Retinal pigment epithelial cell (primary cell): ENCODE results near the gene AGAP1.

Source experiments
- DNase-seq: peaks from one replicate; pipeline ENCODE4 v3.0.0-alpha.2; 2010; ENCODE audit warnings: low read depth
- H3K4me3 ChIP-seq: 2 replicates; pipeline ENCODE4 v1.5.1; 2011; ENCODE audit warnings: mild to moderate bottlenecking, low read length, control low read depth, moderate library complexity
- CTCF ChIP-seq: conservative IDR thresholded peaks from 2 replicates; pipeline ENCODE4 v1.5.1; 2011; ENCODE audit warnings: low read depth, low read length, control low read depth, inconsistent platforms

AGAP1 gene

GRCh38 chr2:235623752-235624151, 129.9 kb downstream of the AGAP1 start:
- DNase-seq = no peak
- H3K4me3 ChIP-seq = no peak overlapping the region
- TF ChIP-seq CTCF = no peak

GRCh38 chr2:235626658-235627057, 132.8 kb downstream of the AGAP1 start:
- H3K4me3 ChIP-seq = no peak overlapping the region
- no peak for TF ChIP-seq CTCF
- no peak for DNase-seq

- no peak for TF ChIP-seq CTCF
- no peak for DNase-seq
- no peak overlapping the region for H3K4me3 ChIP-seq
These were observed 133.8 kb downstream of the AGAP1 start for GRCh38 chr2:235627682-235628081.

GRCh38 chr2:235630718-235631296, 137.0 kb downstream of the AGAP1 start:
- DNase-seq = no peak
- TF ChIP-seq CTCF = no peak
- no peak overlapping the region for H3K4me3 ChIP-seq

GRCh38 chr2:235634435-235635158, 140.8 kb downstream of the AGAP1 start:
- DNase-seq = no peak
- TF ChIP-seq CTCF = no peak
- no peak overlapping the region for H3K4me3 ChIP-seq

- TF ChIP-seq CTCF = no peak
- H3K4me3 ChIP-seq = no peak overlapping the region
- no peak for DNase-seq
These were observed 142.7 kb downstream of the AGAP1 start for GRCh38 chr2:235636546-235636945.

- no peak for DNase-seq
- TF ChIP-seq CTCF = no peak
These were observed 144.1 kb downstream of the AGAP1 start for GRCh38 chr2:235637896-235638295.

More at GRCh38 chr2:235637896-235638295, 144.1 kb downstream of the AGAP1 start:
- H3K4me3 ChIP-seq = no peak overlapping the region
